Caco-2 (cell line): ENCODE results near the gene PRDX2. TPM values are rescaled to one million over a fixed set of nuclear protein-coding genes. Genes with fewer than 3 reads are reported as not detected.

Experiments
- BruUV-seq: library from RNA; stranded (reverse); fragments of 400-500 nt; replicated peaks from 2 replicates; lab custom pipeline; 2021; lab: Mats Ljungman, UMichigan
- CTCF ChIA-PET: fragments of 300-600 bp; sonication (Branson Sonifier 250); formaldehyde crosslinking; loops from one replicate; lab custom pipeline; 2022; ENCODE audit warnings: antibody characterized with exemption; lab: Charles Lee
- POLR2A ChIA-PET: fragments of 300-600 bp; sonication (Branson Sonifier 250); formaldehyde crosslinking; loops from one replicate; lab custom pipeline; 2022; ENCODE audit warnings: antibody characterized with exemption; lab: Charles Lee
- DNase-seq, 2 experiments: peaks; one replicate each; pipeline versions ENCODE4 v3.0.0 to v3.0.0-alpha.2; 2020 to 2022
- H3K27me3 ChIP-seq: replicated peaks from 2 replicates; pipeline ENCODE4 v1.6.0; 2011; ENCODE audit warnings: low read length; ENCODE audit not compliant: control insufficient read depth, insufficient read depth
- H3K36me3 ChIP-seq: 2 replicates; pipeline ENCODE4 v1.5.1; 2011; ENCODE audit warnings: low read length; ENCODE audit not compliant: control insufficient read depth, insufficient read depth
- H3K4me1 ChIP-seq: fragments of 250-450 bp; sonication (Bioruptor Pico); 2 replicates; pipeline ENCODE4 v1.5.1; 2020; ENCODE audit warnings: mild to moderate bottlenecking
- H3K4me3 ChIP-seq: 2 replicates; pipeline ENCODE4 v1.5.1; 2011; ENCODE audit warnings: low read depth, mild to moderate bottlenecking, control low read depth, low read length
- H3K9me3 ChIP-seq: fragments of 250-450 bp; sonication (Bioruptor Pico); 2 replicates; pipeline ENCODE4 v1.5.1; 2020; ENCODE audit warnings: mild to moderate bottlenecking, moderate library complexity
- H3K27ac Mint-ChIP-seq: one replicate; pipeline ENCODE4 v1.8.0; 2022; ENCODE audit warnings: mixed read lengths; ENCODE audit not compliant: unreplicated experiment
- H3K27me3 Mint-ChIP-seq: one replicate; pipeline ENCODE4 v1.8.0; 2022; ENCODE audit warnings: mixed read lengths; ENCODE audit not compliant: insufficient read depth, unreplicated experiment
- H3K36me3 Mint-ChIP-seq: one replicate; pipeline ENCODE4 v1.8.0; 2022; ENCODE audit warnings: mild to moderate bottlenecking, mixed read lengths; ENCODE audit not compliant: insufficient read depth, unreplicated experiment
- H3K4me1 Mint-ChIP-seq: one replicate; pipeline ENCODE4 v1.8.0; 2022; ENCODE audit warnings: low read depth, mixed read lengths; ENCODE audit not compliant: unreplicated experiment
- H3K4me3 Mint-ChIP-seq: one replicate; pipeline ENCODE4 v1.8.0; 2022; ENCODE audit warnings: mild to moderate bottlenecking, moderate library complexity, mixed read lengths; ENCODE audit not compliant: unreplicated experiment
- H3K9me3 Mint-ChIP-seq: one replicate; pipeline ENCODE4 v1.8.0; 2022; ENCODE audit warnings: mixed read lengths; ENCODE audit not compliant: unreplicated experiment
- intact Hi-C: fragments of 100-400 bp; cut with micrococcal nuclease; formaldehyde crosslinking; loops from one replicate; pipeline ENCODE4 v1.10.0; 2022; ENCODE audit not compliant: unreplicated experiment
- total RNA-seq: library from RNA; stranded (reverse); gene quantifications from 2 replicates; pipeline ENCODE4 v1.2.3, GENCODE V29; 2022
- TF ChIP-seq, protein P1 (sequence below), 2 experiments: fragments of 200-600 bp in 1 of 2; IDR thresholded peaks; 1 replicate in 1 of 2; 2 replicates in 1 of 2; pipeline versions ENCODE4 v1.5.1 to v1.8.0; 2011 to 2022; ENCODE audit warnings: antibody characterized with exemption in 1 of 2, control low read depth in 1 of 2, inconsistent platforms in 1 of 2, low read depth in 1 of 2, low read length in 1 of 2, mild to moderate bottlenecking in 1 of 2, moderate library complexity in 1 of 2; ENCODE audit not compliant: insufficient read depth in 1 of 2, severe bottlenecking in 1 of 2, unreplicated experiment in 1 of 2

The PRDX2 gene
- total RNA-seq, 1 experiment from 2014 or later: 265 TPM

DNA sequence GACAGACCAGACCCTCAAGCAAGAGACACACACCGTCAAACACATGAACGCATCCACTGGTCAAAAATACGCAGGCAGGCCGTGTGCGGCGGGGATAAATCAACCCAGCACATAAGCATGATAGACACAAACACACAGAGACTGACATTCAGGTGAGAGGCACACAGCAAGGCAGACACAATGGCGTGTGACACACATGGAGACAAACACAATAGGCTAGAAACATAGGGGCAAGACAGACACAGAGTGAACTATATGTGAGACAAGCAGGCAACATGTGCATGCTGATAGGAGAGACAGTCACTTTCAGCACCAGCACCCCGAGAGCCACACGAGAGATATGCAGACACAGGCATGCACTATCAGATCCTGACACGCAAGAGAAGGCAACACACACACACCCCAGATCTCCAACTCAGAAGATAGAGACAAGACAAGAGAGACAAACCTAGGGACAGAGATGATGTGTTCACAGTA is 17.2 kb downstream of the PRDX2 start:
- TF ChIP-seq, protein P1, sequence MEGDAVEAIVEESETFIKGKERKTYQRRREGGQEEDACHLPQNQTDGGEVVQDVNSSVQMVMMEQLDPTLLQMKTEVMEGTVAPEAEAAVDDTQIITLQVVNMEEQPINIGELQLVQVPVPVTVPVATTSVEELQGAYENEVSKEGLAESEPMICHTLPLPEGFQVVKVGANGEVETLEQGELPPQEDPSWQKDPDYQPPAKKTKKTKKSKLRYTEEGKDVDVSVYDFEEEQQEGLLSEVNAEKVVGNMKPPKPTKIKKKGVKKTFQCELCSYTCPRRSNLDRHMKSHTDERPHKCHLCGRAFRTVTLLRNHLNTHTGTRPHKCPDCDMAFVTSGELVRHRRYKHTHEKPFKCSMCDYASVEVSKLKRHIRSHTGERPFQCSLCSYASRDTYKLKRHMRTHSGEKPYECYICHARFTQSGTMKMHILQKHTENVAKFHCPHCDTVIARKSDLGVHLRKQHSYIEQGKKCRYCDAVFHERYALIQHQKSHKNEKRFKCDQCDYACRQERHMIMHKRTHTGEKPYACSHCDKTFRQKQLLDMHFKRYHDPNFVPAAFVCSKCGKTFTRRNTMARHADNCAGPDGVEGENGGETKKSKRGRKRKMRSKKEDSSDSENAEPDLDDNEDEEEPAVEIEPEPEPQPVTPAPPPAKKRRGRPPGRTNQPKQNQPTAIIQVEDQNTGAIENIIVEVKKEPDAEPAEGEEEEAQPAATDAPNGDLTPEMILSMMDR (IDR thresholded peaks at IDR 0.05; ENCODE audit: insufficient read depth in 1 of 2, low read depth in 1 of 2, low read length in 1 of 2, severe bottlenecking in 1 of 2, unreplicated experiment in 1 of 2): no peak
- no peak for DNase-seq
- intact Hi-C loops: no loop called here
- no peak overlapping the region for H3K4me3 Mint-ChIP-seq
- H3K9me3 Mint-ChIP-seq: no peaks in the 10 kb centered on the region
- H3K27ac Mint-ChIP-seq: no peak overlapping the region
- H3K27me3 Mint-ChIP-seq: no peaks in the 10 kb centered on the region
- no peaks in the 10 kb centered on the region for H3K36me3 ChIP-seq
- H3K36me3 Mint-ChIP-seq: no peaks in the 10 kb centered on the region
- BruUV-seq: no TSS peak
- H3K27me3 ChIP-seq: no peaks in the 10 kb centered on the region
- ChIA-PET POLR2A (no interaction called here), CTCF (no interaction called here)
- H3K9me3 ChIP-seq: no peaks in the 10 kb centered on the region
- peaks cover 13% of the 10 kb centered on the region for H3K4me1 Mint-ChIP-seq
- peaks cover 44% of the 10 kb centered on the region for H3K4me1 ChIP-seq
- H3K4me3 ChIP-seq: no peak overlapping the region

DNA sequence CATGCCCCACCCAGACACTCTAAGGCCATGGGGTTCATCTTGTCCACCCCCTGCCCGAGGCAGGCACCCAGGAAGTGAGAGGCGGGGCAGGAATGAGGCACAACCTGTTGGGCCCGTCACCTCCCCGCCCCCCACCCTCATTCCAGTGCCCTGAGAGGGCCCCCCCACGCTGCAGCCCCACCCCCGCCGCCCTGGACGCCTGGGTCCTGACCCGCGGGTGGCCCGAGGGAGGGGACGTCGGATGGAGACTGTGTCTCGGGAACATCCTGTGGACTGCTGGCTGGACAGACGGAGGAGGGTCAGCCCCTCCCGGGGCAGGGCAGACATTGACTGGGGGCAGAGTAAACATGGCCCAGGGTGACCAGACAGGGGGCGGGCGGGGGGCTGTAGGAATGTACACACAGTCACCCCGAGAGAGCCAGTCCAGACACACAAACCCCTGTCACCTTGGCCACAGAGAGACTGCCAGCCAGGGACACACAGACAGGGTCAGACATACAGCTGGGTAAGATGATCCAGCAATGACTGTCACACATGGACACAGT is 17.7 kb downstream of the PRDX2 start:
- Mint-ChIP-seq H3K27me3 (no peaks in the 10 kb centered on the region), H3K36me3 (no peaks in the 10 kb centered on the region), H3K4me3 (no peak overlapping the region), H3K27ac (no peak overlapping the region), H3K4me1 (peaks cover 14% of the 10 kb centered on the region), H3K9me3 (no peaks in the 10 kb centered on the region)
- ChIA-PET CTCF (no interaction called here), POLR2A (no interaction called here)
- DNase-seq: peak; percentile 67 to 85
- no TSS peak for BruUV-seq
- Histone ChIP-seq H3K36me3 (no peaks in the 10 kb centered on the region), H3K4me3 (peak overlapping the region; percentile 50), H3K27me3 (no peaks in the 10 kb centered on the region), H3K4me1 (peaks cover 44% of the 10 kb centered on the region), H3K9me3 (no peaks in the 10 kb centered on the region)
- intact Hi-C loops: no loop called here
- TF ChIP-seq, protein P1 (IDR thresholded peaks at IDR 0.05; ENCODE audit: insufficient read depth in 1 of 2, low read depth in 1 of 2, low read length in 1 of 2, severe bottlenecking in 1 of 2, unreplicated experiment in 1 of 2): no peak

DNA sequence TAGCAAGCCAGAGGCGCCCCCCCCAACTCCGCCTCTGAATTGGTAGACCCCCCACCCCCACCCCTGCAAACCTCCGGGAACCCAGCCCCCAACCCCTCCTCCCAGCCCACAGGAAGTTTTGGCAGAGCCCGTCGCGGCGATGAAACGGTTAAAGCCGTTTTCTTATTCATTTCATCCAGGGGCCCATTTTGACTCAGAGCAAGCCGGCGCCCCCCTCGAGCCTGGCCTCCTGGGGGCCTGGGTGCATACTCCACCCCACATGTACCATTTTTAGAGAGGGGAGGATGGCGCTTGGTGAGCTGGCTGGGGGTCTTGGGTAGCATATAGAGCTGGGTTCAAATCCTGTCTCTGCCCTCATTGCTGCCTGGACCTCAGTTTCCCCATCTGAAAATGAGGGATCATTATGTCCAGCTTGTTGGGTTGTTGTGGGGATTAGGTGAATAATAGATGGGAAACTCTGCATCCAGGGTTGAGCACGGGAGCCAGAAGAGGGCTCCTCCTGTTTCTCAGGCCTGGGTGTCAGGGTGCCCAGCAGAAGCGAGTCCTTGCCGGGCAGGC is 18.2 kb downstream of the PRDX2 start:
- Mint-ChIP-seq H3K27ac (no peak overlapping the region), H3K27me3 (no peaks in the 10 kb centered on the region), H3K9me3 (no peaks in the 10 kb centered on the region), H3K36me3 (peaks cover 2% of the 10 kb centered on the region), H3K4me1 (peaks cover 8% of the 10 kb centered on the region), H3K4me3 (no peak overlapping the region)
- no peaks in the 10 kb centered on the region for H3K9me3 ChIP-seq
- POLR2A ChIA-PET: interaction anchor here (1.3 kb wide), 1 partner anchor 9 kb away, joined by 36 read pairs; the partner anchor contains the start of gene JUNB
- intact Hi-C loops: no loop called here
- TF ChIP-seq, protein P1 (IDR thresholded peaks at IDR 0.05; ENCODE audit: insufficient read depth in 1 of 2, low read depth in 1 of 2, low read length in 1 of 2, severe bottlenecking in 1 of 2, unreplicated experiment in 1 of 2): no peak
- H3K27me3 ChIP-seq: no peaks in the 10 kb centered on the region
- BruUV-seq: TSS peak; percentile 28
- CTCF ChIA-PET: interaction anchor here (0.8 kb wide), 1 partner anchor 10 kb away, joined by 4 read pairs; no protein-coding TSS in a partner anchor
- DNase-seq: no peak
- peak overlapping the region; percentile 50 for H3K4me3 ChIP-seq
- H3K36me3 ChIP-seq: no peaks in the 10 kb centered on the region
- H3K4me1 ChIP-seq: peaks cover 40% of the 10 kb centered on the region
